Heart right ventricle (tissue), 16 donors: ENCODE measurements around the gene DCAF7. TPM values are rescaled to one million over a fixed set of nuclear protein-coding genes. Genes with fewer than 3 reads are reported as not detected.

Experiments used
- ATAC-seq, 8 donors: fragments of 200-7000 bp; cut with Tn5 transposase; one replicate each; pipeline ENCODE4 v1.9.1; 2020; ENCODE audit warnings: mild to moderate bottlenecking in 8 of 8, moderate library complexity in 8 of 8, moderate number of reproducible peaks in 1 of 8
- DNase-seq, 2 donors: peaks; one replicate each; pipeline ENCODE4 v3.0.0-alpha.2; 2020
- H3K27ac ChIP-seq, 10 donors: fragments of 200-600 bp; sonication (generic) in 2 of 10; one replicate each; pipeline versions ENCODE4 v1.5.0 to v1.8.0; 2020 to 2022; ENCODE audit warnings: mild to moderate bottlenecking in 3 of 10
- H3K27me3 ChIP-seq, 7 donors: fragments of 200-600 bp; one replicate each; pipeline ENCODE4 v1.8.0; 2021 to 2022; ENCODE audit warnings: mild to moderate bottlenecking in 2 of 7
- H3K36me3 ChIP-seq, 9 donors: fragments of 200-600 bp; sonication (generic) in 1 of 9; one replicate each; pipeline versions ENCODE4 v1.5.0 to v1.8.0; 2020 to 2022; ENCODE audit warnings: mild to moderate bottlenecking in 2 of 9
- H3K4me1 ChIP-seq, 9 donors: fragments of 200-600 bp; sonication (generic) in 1 of 9; one replicate each; pipeline versions ENCODE4 v1.5.0 to v1.8.0; 2020 to 2022; ENCODE audit warnings: mild to moderate bottlenecking in 4 of 9
- H3K4me3 ChIP-seq, 10 donors: fragments of 200-600 bp; sonication (generic) in 2 of 10; one replicate each; pipeline versions ENCODE4 v1.5.0 to v1.8.0; 2020 to 2022; ENCODE audit warnings: mild to moderate bottlenecking in 7 of 10, moderate library complexity in 2 of 10
- H3K9me3 ChIP-seq, 11 donors: fragments of 200-600 bp in 10 of 11; sonication (generic) in 2 of 11; one replicate each; pipeline versions ENCODE4 v1.5.0 to v1.8.0; 2013 to 2022; ENCODE audit warnings: mild to moderate bottlenecking in 2 of 11, control low read depth in 1 of 11, moderate library complexity in 1 of 11
- WGBS, 2 donors: extraction: QIAGEN DNeasy Blood & Tissue Kit; methylation state at CpG; one replicate each; pipeline ENCODE4 v1.1.7; 2013; ENCODE audit warnings: inconsistent platforms in 1 of 2; 5-methylcytosine and 5-hydroxymethylcytosine counted together
- intact Hi-C, 10 donors: fragments of 100-400 bp; cut with DNase I; formaldehyde crosslinking; loops; one replicate each; pipeline versions ENCODE4 v1.11.1 to v1.14.2; 2022
- polyA plus RNA-seq, 2 donors: library from polyadenylated mRNA; stranded (reverse); fragments of 200-250 nt; gene quantifications; one replicate each; pipeline ENCODE4 v1.2.3, GENCODE V29; 2013
- total RNA-seq, 10 donors: library from RNA; stranded (reverse); fragmentation: NEBNext Ultra II Directional in 3 of 10; extraction: Animal tissue kit (Norgen Biotek cat#: 25700) in 3 of 10; gene quantifications; one replicate each; pipeline versions ENCODE4 v1.2.1 to v1.2.4, GENCODE V29; 2021 to 2023
- TF ChIP-seq, protein P1 (sequence below), 9 donors: fragments of 200-600 bp; sonication (generic) in 2 of 9; IDR thresholded peaks; one replicate each; pipeline versions ENCODE4 v1.5.0 to v1.8.0; 2021 to 2022; ENCODE audit warnings: antibody characterized with exemption in 9 of 9, mild to moderate bottlenecking in 5 of 9, moderate library complexity in 1 of 9
- donor health status: Arrhythmogenic right ventricular cardiomyopathy.
- donor health status: ischemic (EF 13 %, LVEDD 7.1; RV severe dilation, severe dysfunction).
- donor health status: healthy with polysubstance abuse.
- donor health status: DM: no; HTN: yes; CAD: no.
- donor health status: DM: no; HTN: no; CAD: no.
- donor health status: ischemic (EF 25% LVEDD 6.9; RV normal size, moderate dysfunction).
- donor health status: ischemic (EF 25% LVEDD 5.7; RV mildly dilated, moderate dysfunction).
- donor health status: healthy.
- donor health status: DM: yes; HTN: yes; CAD: no.
- donor health status: Ischemic cardiomyopathy.
- donor health status: ischemic (EF 35%, LVEDD 5.7; RV mildly dilated, moderate dysfunction).
- donor health status: nonischemic (EF 11% LVEDD 7.7; RV severe dilation, severe dysfunction).
- donor health status: DM: yes; HTN: yes; CAD: no.
- donor health status: PGD.
- donor health status: ischemic (EF 29% LVEDD 5.4; RV normal size, mild dysfunction).
- donor health status: nonischemic (EF 23%, LVEDD 6.1; RV moderate dilation, normal function).

Gene DCAF7
- total and polyA plus RNA-seq, 12 donors = 10.2 to 60.7 (median 41.7) TPM

DNA sequence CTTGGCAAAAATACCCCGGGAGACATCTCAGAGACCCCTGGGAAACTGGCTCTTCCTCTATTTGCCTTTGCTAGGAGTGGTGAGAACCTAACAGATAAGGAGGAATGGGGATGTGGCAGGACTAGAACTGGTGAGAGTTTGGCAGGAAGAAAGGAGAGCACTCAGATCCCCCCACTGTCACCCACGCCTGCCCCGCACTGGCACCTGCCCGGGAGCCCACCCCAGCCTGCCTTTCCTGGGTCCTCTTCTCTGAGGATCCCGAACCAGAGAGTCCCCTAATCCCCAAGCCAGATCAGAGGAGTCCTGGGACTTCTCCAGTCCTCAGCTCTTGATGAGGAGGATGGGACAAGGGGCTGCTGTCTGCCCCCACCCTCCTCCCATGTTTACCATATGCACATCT is 23.4 kb upstream of the DCAF7 start:
- Histone ChIP-seq H3K27ac (no peak overlapping the region), H3K27me3 (peaks cover 0 to 32% (median 0%) of the 10 kb centered on the region in 7 donors), H3K36me3 (no peaks in the 10 kb centered on the region), H3K4me3 (no peak overlapping the region), H3K9me3 (no peaks in the 10 kb centered on the region), H3K4me1 (peaks cover 0 to 3% (median 0%) of the 10 kb centered on the region in 9 donors)
- 72 to 78% methylated on average over 5 of the region's 5 CpGs for WGBS, 2 donors
- DNase-seq (no peak), ATAC-seq (no peak)
- intact Hi-C loops = no loop called here
- TF ChIP-seq, protein P1, sequence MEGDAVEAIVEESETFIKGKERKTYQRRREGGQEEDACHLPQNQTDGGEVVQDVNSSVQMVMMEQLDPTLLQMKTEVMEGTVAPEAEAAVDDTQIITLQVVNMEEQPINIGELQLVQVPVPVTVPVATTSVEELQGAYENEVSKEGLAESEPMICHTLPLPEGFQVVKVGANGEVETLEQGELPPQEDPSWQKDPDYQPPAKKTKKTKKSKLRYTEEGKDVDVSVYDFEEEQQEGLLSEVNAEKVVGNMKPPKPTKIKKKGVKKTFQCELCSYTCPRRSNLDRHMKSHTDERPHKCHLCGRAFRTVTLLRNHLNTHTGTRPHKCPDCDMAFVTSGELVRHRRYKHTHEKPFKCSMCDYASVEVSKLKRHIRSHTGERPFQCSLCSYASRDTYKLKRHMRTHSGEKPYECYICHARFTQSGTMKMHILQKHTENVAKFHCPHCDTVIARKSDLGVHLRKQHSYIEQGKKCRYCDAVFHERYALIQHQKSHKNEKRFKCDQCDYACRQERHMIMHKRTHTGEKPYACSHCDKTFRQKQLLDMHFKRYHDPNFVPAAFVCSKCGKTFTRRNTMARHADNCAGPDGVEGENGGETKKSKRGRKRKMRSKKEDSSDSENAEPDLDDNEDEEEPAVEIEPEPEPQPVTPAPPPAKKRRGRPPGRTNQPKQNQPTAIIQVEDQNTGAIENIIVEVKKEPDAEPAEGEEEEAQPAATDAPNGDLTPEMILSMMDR (IDR thresholded peaks at IDR 0.05) = no peak

DNA sequence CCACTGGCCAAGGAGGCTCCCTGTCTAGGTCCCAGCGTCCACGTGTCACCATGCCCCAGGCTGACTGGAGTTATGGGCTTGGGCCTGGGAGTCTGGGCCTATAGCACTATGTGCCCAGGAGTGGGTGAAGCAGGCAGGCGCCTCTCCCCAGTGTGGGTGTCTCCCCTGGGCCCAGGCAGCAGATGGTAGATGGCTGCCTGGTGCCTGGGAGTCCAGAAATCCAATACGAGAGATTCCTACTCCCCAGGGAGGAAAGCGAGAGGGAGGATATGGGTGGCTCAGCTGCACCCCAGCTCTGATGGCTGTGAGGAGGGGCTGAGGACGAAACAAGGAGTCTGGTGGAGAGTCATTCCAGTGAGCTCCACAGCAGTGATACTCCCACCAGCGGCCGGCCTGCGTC is 22.1 kb upstream of the DCAF7 start:
- Histone ChIP-seq H3K27ac (no peak overlapping the region), H3K27me3 (peaks cover 0 to 24% (median 0%) of the 10 kb centered on the region in 7 donors), H3K36me3 (no peaks in the 10 kb centered on the region), H3K4me1 (peaks cover 0 to 1% (median 0%) of the 10 kb centered on the region in 9 donors), H3K4me3 (no peak overlapping the region), H3K9me3 (no peaks in the 10 kb centered on the region)
- ATAC-seq = no peak
- WGBS, 2 donors = 87% methylated on average over 9 of the region's 9 CpGs
- DNase-seq = no peak
- intact Hi-C loops = no loop called here
- TF ChIP-seq, protein P1 (IDR thresholded peaks at IDR 0.05) = no peak

DNA sequence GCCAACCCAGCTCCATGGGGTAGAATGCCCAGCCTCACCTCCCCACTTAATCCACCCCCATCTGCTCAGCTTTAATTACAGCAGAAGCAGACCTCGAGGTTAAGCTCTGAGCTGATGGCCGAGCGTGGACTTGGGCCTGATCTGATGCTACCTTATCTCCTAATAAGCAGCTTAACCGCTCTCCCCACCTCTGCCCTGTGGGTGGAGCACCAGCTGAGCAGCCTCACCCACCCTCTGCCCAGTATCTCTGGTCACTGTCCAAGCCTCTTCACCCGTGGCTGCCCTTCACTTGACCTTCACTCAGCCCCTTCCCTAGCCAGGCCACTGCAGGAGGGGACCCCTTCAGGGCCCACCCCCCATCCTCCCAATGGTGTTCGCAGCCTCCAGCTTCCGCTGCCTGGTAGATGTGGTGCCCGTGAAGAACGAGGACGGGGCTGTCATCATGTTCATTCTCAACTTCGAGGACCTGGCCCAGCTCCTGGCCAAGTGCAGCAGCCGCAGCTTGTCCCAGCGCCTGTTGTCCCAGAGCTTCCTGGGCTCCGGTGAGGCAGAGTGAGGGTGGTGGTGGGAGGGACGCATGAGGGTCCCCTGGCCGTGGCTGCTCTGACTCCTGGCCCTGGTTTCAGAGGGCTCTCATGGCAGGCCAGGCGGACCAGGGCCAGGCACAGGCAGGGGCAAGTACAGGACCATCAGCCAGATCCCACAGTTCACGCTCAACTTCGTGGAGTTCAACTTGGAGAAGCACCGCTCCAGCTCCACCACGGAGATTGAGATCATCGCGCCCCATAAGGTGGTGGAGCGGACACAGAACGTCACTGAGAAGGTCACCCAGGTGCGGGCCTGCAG is 20.3 kb upstream of the DCAF7 start:
- no peak overlapping the region for H3K4me3 ChIP-seq
- WGBS, 2 donors = 67 to 71% methylated on average over 26 of the region's 26 CpGs
- peak in 1 of 2 donors; percentile 25 for DNase-seq
- TF ChIP-seq, protein P1 (IDR thresholded peaks at IDR 0.05) = no peak
- intact Hi-C loops = no loop called here
- no peaks in the 10 kb centered on the region for H3K9me3 ChIP-seq
- no peak overlapping the region for H3K27ac ChIP-seq
- H3K4me1 ChIP-seq = no peaks in the 10 kb centered on the region
- ATAC-seq = peak in 2 of 8 donors; percentile 27 to 53
- H3K36me3 ChIP-seq = no peaks in the 10 kb centered on the region
- peaks cover 0 to 7% (median 0%) of the 10 kb centered on the region in 7 donors for H3K27me3 ChIP-seq

DNA sequence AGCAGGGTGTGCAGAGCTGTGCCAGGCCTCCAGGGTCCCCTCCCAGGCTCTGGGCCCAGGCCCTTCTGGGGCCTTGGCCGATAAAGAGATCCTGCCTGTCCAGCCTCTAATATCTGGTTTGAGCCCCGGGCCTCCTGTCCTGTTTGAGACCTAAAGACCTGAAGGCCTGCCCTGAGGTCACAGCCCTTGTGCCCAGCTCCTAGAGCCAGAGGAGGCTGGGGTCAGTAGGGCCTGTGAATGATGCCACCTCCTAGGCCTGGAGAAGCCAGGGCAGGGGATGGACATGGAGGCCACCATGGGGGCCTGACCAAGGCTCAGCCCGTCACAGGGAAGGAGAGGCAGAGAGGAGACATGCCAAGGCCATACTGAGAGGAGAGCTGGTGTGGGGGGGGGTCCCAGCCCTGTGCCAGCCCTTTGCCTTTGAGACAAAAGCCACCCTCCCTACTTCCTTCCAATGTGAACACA is 19.7 kb upstream of the DCAF7 start:
- ATAC-seq (no peak), DNase-seq (no peak)
- TF ChIP-seq, protein P1 (IDR thresholded peaks at IDR 0.05) = no peak
- Histone ChIP-seq H3K9me3 (no peaks in the 10 kb centered on the region), H3K4me3 (no peak overlapping the region), H3K4me1 (no peaks in the 10 kb centered on the region), H3K27ac (no peak overlapping the region), H3K27me3 (peaks cover 0 to 5% (median 0%) of the 10 kb centered on the region in 7 donors), H3K36me3 (no peaks in the 10 kb centered on the region)
- intact Hi-C loops = no loop called here
- 89 to 100% methylated on average over 3 of the region's 3 CpGs for WGBS, 2 donors
